Measurements from ENCODE around the gene CALR.

- TF ChIP-seq POLR2A (IDR thresholded peaks at IDR 0.05) (no peak), CTCF (IDR thresholded peaks at IDR 0.05) (no peak)
Measured at GRCh38 chr19:12940897-12941296, 2.5 kb downstream of the CALR start.

Data from lower leg skin (tissue), 3 donors.